K562 (cell line): ENCODE data around the gene CAMSAP3. TPM values are rescaled to one million over a fixed set of nuclear protein-coding genes. Genes with fewer than 3 reads are reported as not detected.

Source experiments
- ATAC-seq: fragments of 200-7000 bp; cut with Tn5 transposase; 3 replicates; pipeline ENCODE4 v1.9.1; 2020; ENCODE audit warnings: moderate library complexity
- BruUV-seq: library from RNA; stranded (reverse); fragments of 400-500 nt; replicated peaks from 2 replicates; lab custom pipeline; 2021; lab: Mats Ljungman, UMichigan
- CTCF ChIA-PET: fragments of 300-600 bp; formaldehyde crosslinking; extraction: SDS; loops from one replicate; lab custom pipeline; 2021; ENCODE audit warnings: low intra/inter-chr PET ratio; lab: Yijun Ruan, JAX
- POLR2A ChIA-PET: fragments of 300-600, 350-650 bp; sonication (Branson Sonifier 250); formaldehyde crosslinking; extraction: SDS; loops from one replicate; lab custom pipeline; 2021; ENCODE audit warnings: antibody characterized with exemption, inconsistent platforms; lab: Yijun Ruan, JAX
- DNase-seq, 4 experiments: peaks; one replicate each; pipeline versions ENCODE4 v3.0.0 to v3.0.0-alpha.2; 2011 to 2018; ENCODE audit warnings: low spot score in 3 of 4, mixed read lengths in 3 of 4; ENCODE audit errors: extremely low read depth in 1 of 4
- FAIRE-seq: peaks from 2 replicates; lab custom pipeline; 2011; peaks lifted over from hg19 to GRCh38; lab: Jason Lieb, UNC
- H2AFZ ChIP-seq: 2 replicates; pipeline ENCODE4 v1.6.0; 2011; ENCODE audit warnings: low read depth, low read length, control low read depth, inconsistent platforms
- H3K27ac ChIP-seq: fragments of 200-600 bp; 3 replicates; pipeline ENCODE4 v1.8.0; 2011; ENCODE audit warnings: low read depth, mild to moderate bottlenecking, control low read depth, inconsistent platforms, low read length, moderate library complexity, mixed read lengths; ENCODE audit errors: extremely low read depth
- H3K27me3 ChIP-seq, 2 experiments: fragments of 300-600 bp in 1 of 2; 2 replicates in 1 of 2; 3 replicates in 1 of 2; pipeline versions ENCODE4 v1.6.0 to v1.8.0; 2011; ENCODE audit warnings: inconsistent platforms in 2 of 2, low read length in 2 of 2, mild to moderate bottlenecking in 1 of 2, mixed read lengths in 1 of 2, moderate library complexity in 1 of 2; ENCODE audit not compliant: control insufficient read depth in 2 of 2, insufficient read depth in 2 of 2
- H3K36me3 ChIP-seq: fragments of 300-600 bp; 3 replicates; pipeline ENCODE4 v1.8.0; 2011; ENCODE audit warnings: mild to moderate bottlenecking, low read length, inconsistent platforms; ENCODE audit not compliant: control insufficient read depth, insufficient read depth
- H3K4me1 ChIP-seq, 2 experiments: fragments of 200-600 bp in 1 of 2; replicated peaks in 1 of 2; 2 replicates in 1 of 2; 3 replicates in 1 of 2; pipeline versions ENCODE4 v1.5.1 to v1.8.0; 2011; ENCODE audit warnings: inconsistent platforms in 2 of 2, low read length in 2 of 2, mild to moderate bottlenecking in 1 of 2, mixed read lengths in 1 of 2, moderate library complexity in 1 of 2; ENCODE audit not compliant: control insufficient read depth in 2 of 2, insufficient read depth in 2 of 2
- H3K4me2 ChIP-seq: 2 replicates; pipeline ENCODE4 v1.6.1; 2011; ENCODE audit warnings: low read length, control low read depth, inconsistent platforms, mixed read lengths; ENCODE audit not compliant: insufficient read depth
- H3K4me3 ChIP-seq: fragments of 200-600 bp; sonication (generic), shearing (Covaris generic); 2 replicates; pipeline ENCODE4 v1.5.1; 2016; ENCODE audit warnings: control low read depth, inconsistent platforms
- H3K79me2 ChIP-seq: fragments of 200-600 bp; 3 replicates; pipeline ENCODE4 v1.8.0; 2011; ENCODE audit warnings: low read length, inconsistent platforms; ENCODE audit not compliant: control insufficient read depth, insufficient read depth
- H3K9ac ChIP-seq, 2 experiments: 2 replicates each; pipeline versions ENCODE4 v1.6.0 to v1.6.1; 2011; ENCODE audit warnings: low read depth in 2 of 2, low read length in 2 of 2, control low read depth in 1 of 2, inconsistent platforms in 1 of 2, mild to moderate bottlenecking in 1 of 2, mixed read lengths in 1 of 2; ENCODE audit not compliant: insufficient read depth in 1 of 2
- H3K9me1 ChIP-seq: one replicate; pipeline ENCODE4 v1.6.0; 2011; ENCODE audit warnings: inconsistent platforms, mild to moderate bottlenecking, low read length, moderate library complexity; ENCODE audit not compliant: control insufficient read depth, insufficient read depth
- H3K9me3 ChIP-seq: replicated peaks from 2 replicates; pipeline ENCODE4 v1.5.1; 2011; ENCODE audit warnings: low read depth, low read length, inconsistent platforms; ENCODE audit not compliant: control insufficient read depth, insufficient read depth
- H4K20me1 ChIP-seq: replicated peaks from 2 replicates; pipeline ENCODE4 v1.6.1; 2011; ENCODE audit warnings: low read length, inconsistent platforms, mixed read lengths; ENCODE audit not compliant: control insufficient read depth, insufficient read depth
- HLTF ChIP-seq: fragments of 450-650 bp; IDR thresholded peaks from 2 replicates; pipeline ENCODE4 v1.6.1; 2016
- SMARCC2 ChIP-seq: fragments of 450-650 bp; IDR thresholded peaks from 2 replicates; pipeline ENCODE4 v1.6.1; 2017; ENCODE audit warnings: antibody characterized with exemption, moderate library complexity, mild to moderate bottlenecking, low read depth
- ZBTB7A ChIP-seq: IDR thresholded peaks from 2 replicates; pipeline ENCODE4 v1.6.1; 2011; ENCODE audit warnings: low read depth, mild to moderate bottlenecking, low read length, moderate library complexity, borderline replicate concordance; ENCODE audit not compliant: control insufficient read depth
- ZNF121 ChIP-seq: sonication (generic); formaldehyde crosslinking; conservative IDR thresholded peaks from 2 replicates; pipeline ENCODE4 v1.8.0; 2022; ENCODE audit warnings: missing genetic modification reagents
- WGBS: fragments of 100-300 bp; shearing (Covaris generic); methylation state at CpG from one replicate; pipeline ENCODE4 v1.1.6; 2016; ENCODE audit warnings: low coverage, mixed read lengths; ENCODE audit not compliant: insufficient coverage; ENCODE audit errors: missing lambda C conversion rate; 5-methylcytosine and 5-hydroxymethylcytosine counted together
- in situ Hi-C: fragments of 300-500 bp; cut with MboI; formaldehyde crosslinking; loops from 4 replicates; pipeline ENCODE4 v1.15.0; 2018; ENCODE audit warnings: inconsistent platforms, mixed read lengths
- intact Hi-C: fragments of 100-400 bp; cut with micrococcal nuclease; formaldehyde crosslinking; loops from 2 replicates; pipeline ENCODE4 v1.14.2; 2022
- polyA plus RNA-seq, 8 experiments: library from polyadenylated mRNA; depleted of rRNA in 4 of 8; stranded (reverse) in 5 of 8; unstranded in 3 of 8; fragments of >200 nt; fragmentation: Nextera tagmentation in 2 of 8; fragmentation: Illumina TruSeq in 1 of 8; extraction: Ambion mirVana in 2 of 8; extraction: Trizol in 1 of 8; gene quantifications; 2 replicates each; pipeline versions ENCODE4 v1.2.1 to v1.2.3, GENCODE V29; 2011 to 2014; ENCODE audit warnings: inconsistent platforms in 1 of 8, missing spikeins in 1 of 8
- total RNA-seq, 7 experiments: library from RNA; depleted of rRNA in 6 of 7; stranded (reverse); fragments of >200 nt in 6 of 7; fragmentation: Illumina TruSeq in 2 of 7; extraction: Trizol in 2 of 7; gene quantifications; 2 replicates each; pipeline versions ENCODE4 v1.2.1 to v1.2.3, GENCODE V29; 2011 to 2021; ENCODE audit warnings: low replicate concordance in 1 of 7
- TF ChIP-seq, protein P1 (sequence below), 2 experiments: IDR thresholded peaks in 1 of 2; conservative IDR thresholded peaks in 1 of 2; 2 replicates each; pipeline ENCODE4 v1.6.1; 2016; ENCODE audit warnings: low read depth in 2 of 2, mild to moderate bottlenecking in 1 of 2, missing compliant biosample characterization in 1 of 2, missing genetic modification characterization in 1 of 2, moderate library complexity in 1 of 2

Gene CAMSAP3
- total and polyA plus RNA-seq, 9 of the 15 experiments (the other 6 are each of a cell fraction or from before 2014, with no cell fraction given) = 0.01 to 0.89 (median 0.22) TPM; not detected in 1

DNA sequence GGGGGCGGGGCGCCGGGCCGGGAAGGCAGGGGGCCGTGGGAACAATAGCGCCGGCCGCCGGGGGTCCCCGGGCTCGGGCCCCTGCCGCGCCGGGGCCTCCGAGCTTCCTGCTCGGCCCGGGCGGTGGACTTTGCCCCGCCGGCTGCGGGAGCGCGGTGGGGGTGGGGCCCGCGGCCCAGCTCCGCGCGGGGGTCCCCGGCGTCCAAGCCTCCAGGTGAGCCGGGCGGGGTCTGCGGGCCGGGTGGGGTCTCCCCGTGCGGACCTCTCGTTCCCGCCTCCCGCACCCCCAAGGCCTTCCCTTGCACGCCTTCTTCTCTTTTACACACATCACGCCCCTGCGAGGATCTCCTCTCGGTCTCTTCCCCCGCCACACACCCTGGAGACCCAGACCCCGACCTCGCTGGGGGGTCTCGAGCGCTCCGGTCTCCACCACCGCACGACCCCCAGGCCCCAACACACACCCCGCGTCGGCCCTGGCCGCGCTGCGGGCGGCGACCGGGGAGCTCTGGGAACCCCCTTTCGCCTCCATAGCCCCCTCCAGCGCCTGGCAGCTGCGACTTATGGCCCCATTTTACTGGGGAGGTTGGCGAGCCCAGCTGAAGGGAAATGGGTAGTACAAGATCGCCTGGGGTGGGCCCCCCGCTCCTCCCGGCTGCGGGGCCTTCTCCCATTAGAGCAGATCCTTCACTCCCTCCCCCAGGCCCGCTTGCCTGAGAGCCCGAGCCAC is 711 bp downstream of the CAMSAP3 start:
- CTCF ChIA-PET = no interaction called here
- no peak overlapping the region for H3K4me2 ChIP-seq
- POLR2A ChIA-PET = interaction anchor here (1.4 kb wide), 1 partner anchor 16 kb away, joined by 3 read pairs; no protein-coding TSS in a partner anchor

More for the DNA sequence above, 711 bp downstream of the CAMSAP3 start:
- 26% methylated on average over 11 of the region's 70 CpGs for WGBS
- 0 out of 2 replicates have a peak, but pooled peaks cover 1% of the 10 kb centered on the region for H3K9me3 ChIP-seq
- ATAC-seq = no peak
- no peak overlapping the region for H2AFZ ChIP-seq
- DNase-seq = no peak
- no TSS peak for BruUV-seq
- no peaks in the 10 kb centered on the region for H3K36me3 ChIP-seq
- no peak for FAIRE-seq
- in situ Hi-C loops (no loop called here), intact Hi-C loops (no loop called here)
- no peak overlapping the region for H3K4me3 ChIP-seq
- H4K20me1 ChIP-seq = 0 out of 2 replicates have a peak, but pooled peaks cover 5% of the 10 kb centered on the region
- no peaks in the 10 kb centered on the region for H3K9me1 ChIP-seq
- peak; percentile 28; the same call in 1 of the 2 replicates for TF ChIP-seq ZBTB7A
- no peak for TF ChIP-seq SMARCC2
- TF ChIP-seq HLTF = no peak
- TF ChIP-seq, protein P1, sequence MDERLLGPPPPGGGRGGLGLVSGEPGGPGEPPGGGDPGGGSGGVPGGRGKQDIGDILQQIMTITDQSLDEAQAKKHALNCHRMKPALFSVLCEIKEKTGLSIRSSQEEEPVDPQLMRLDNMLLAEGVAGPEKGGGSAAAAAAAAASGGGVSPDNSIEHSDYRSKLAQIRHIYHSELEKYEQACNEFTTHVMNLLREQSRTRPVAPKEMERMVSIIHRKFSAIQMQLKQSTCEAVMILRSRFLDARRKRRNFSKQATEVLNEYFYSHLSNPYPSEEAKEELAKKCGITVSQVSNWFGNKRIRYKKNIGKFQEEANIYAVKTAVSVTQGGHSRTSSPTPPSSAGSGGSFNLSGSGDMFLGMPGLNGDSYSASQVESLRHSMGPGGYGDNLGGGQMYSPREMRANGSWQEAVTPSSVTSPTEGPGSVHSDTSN (CRISPR knock-in tag; IDR thresholded peaks at IDR 0.05; ENCODE audit: low read depth) = no peak
- TF ChIP-seq, protein P1 (tag; conservative IDR thresholded peaks at IDR 0.05; ENCODE audit: low read depth) = no peak
- no peak for TF ChIP-seq ZNF121 (CRISPR knock-in tag)
- no peak overlapping the region for H3K9ac ChIP-seq
- H3K27me3 ChIP-seq = peaks cover 21 to 42% of the 10 kb centered on the region in 2 experiments; a peak in 4 of 5 replicates
- no peaks in the 10 kb centered on the region for H3K79me2 ChIP-seq
- H3K27ac ChIP-seq = no peak overlapping the region
- peaks cover 0 to 14% of the 10 kb centered on the region in 2 experiments; a peak in 2 of 5 replicates for H3K4me1 ChIP-seq
